Fibroblast of lung (primary cell): ENCODE results near the gene HAT1.

ENCODE experiments used
- CTCF ChIP-seq, 2 donors: IDR thresholded peaks in 1 of 2; conservative IDR thresholded peaks in 1 of 2; 1 replicate in 1 of 2; 2 replicates in 1 of 2; pipeline ENCODE4 v1.5.1; 2011 to 2012; ENCODE audit warnings: low read length in 2 of 2, control low read depth in 1 of 2, inconsistent platforms in 1 of 2, low read depth in 1 of 2, mild to moderate bottlenecking in 1 of 2
- EZH2 ChIP-seq: IDR thresholded peaks from 2 replicates; pipeline ENCODE4 v1.5.1; 2012; ENCODE audit warnings: low read length, control low read depth, mild to moderate bottlenecking; ENCODE audit errors: missing control alignments

- TF ChIP-seq CTCF (conservative IDR thresholded peaks at IDR 0.05 in 1 of 2, IDR thresholded peaks at IDR 0.05 in 1 of 2; ENCODE audit: low read depth in 1 of 2, low read length in 2 of 2) (no peak), EZH2 (no peak)
These were observed 27.7 kb upstream of the HAT1 start for GRCh38 chr2:171894612-171894947.
